M059J (cell line): ENCODE results near the gene PLXNB3. TPM values are rescaled to one million over a fixed set of nuclear protein-coding genes. Genes with fewer than 3 reads are reported as not detected.
"Not testable (repeated sequence)": the region's sequence is repeated elsewhere in the genome, so short reads cannot be mapped to it uniquely, and the experiment has no call there.

Experiments
- DNase-seq: peaks from one replicate; pipeline ENCODE4 v3.0.0-alpha.2; 2012; ENCODE audit warnings: low read depth
- total RNA-seq: library from RNA; depleted of rRNA; stranded (reverse); fragments of >200 nt; shearing (Covaris generic); gene quantifications from 2 replicates; pipeline ENCODE4 v1.2.3, GENCODE V29; 2014

Gene PLXNB3
- total RNA-seq, 1 experiment from 2014 or later = 2.2 TPM

- peak; percentile 79 for DNase-seq
These were observed 31.6 kb upstream of the PLXNB3 start for GRCh38 chrX:153732401-153732800.

- no peak for DNase-seq
These were observed 30.3 kb upstream of the PLXNB3 start for GRCh38 chrX:153733651-153734240.

- DNase-seq = no peak
These were observed 29.2 kb upstream of the PLXNB3 start for GRCh38 chrX:153734871-153735270.

DNA sequence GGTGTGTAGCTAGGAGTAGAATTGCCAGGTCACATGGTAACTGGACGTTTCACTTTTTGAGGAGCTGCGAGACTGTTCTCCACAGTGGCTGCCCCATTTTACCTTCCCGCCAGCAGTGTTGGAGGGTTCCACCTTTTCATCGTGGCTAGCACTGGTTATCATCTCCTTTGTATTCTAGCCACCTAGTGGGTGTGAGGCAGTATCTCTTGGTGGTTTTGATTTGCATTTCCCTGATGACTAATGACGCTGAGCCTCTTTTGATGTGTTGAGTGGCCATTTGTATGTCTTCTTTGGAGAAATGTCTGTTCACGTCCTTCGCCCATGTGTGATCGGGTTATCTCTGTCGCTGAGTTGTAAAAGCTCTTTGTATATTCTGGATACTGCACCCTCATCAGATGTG is 28.8 kb upstream of the PLXNB3 start:
- peak; percentile 35 for DNase-seq

DNA sequence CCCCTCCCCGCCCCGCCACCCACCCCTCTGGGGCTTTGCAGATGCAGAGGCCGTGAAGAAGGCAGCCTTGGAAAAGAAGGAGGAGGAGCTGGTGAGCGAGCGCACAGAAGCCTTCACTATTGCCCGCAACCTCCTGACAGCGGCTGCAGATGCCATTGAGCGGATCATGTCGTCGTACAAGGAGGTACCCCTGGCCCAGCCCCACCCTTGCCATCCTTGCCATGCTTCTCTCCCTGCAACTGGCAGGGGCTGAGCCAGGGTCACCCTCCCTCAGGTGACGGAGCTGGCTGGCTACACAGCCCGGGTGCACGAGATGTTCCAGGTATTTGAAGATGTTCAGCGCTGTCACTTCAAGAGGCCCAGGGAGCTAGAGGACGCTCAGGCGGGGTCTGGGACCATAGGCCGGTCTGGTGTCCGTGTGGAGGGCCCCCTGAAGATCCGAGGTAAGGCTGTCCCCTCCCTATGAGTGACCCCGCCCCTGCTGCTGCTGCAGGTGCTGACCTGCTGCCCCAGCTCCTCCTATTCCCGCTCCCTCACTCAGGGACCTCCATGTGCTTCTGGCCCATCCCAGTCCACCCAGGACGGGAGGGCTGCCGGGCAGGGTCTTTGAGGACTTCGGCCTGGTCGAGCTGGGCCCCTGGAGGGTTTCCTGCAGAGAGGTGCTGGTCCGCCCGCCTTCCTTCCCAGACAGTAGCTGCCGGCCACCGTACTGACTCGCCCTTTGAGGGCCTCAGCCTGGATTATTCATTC is 27.8 kb upstream of the PLXNB3 start:
- no peak for DNase-seq

DNA sequence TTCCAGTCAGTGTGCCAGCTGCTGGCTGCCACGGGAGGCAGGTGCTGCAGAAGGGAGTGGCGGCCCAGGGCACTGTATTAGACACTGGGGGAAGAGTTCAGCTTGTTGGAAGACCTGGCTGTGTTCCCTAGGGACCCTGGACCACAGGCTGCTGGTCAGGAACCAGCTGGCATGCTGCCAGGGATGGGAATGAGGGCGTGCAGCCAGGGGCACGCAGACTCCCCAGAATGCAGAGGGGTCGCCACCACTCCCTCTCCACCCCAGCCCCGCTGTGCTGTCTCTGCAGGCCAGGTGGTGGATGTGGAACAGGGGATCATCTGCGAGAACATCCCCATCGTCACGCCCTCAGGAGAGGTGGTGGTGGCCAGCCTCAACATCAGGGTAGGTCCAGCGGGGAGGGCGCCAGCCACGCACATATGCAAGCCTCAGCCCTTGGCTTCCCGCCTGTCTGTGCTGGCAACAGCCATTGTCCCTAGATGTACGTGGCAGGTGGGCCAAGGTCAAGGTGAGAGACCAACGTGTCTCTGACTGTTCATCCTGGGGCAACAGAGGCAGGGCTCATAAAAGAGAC is 27.1 kb upstream of the PLXNB3 start:
- DNase-seq = no peak

DNA sequence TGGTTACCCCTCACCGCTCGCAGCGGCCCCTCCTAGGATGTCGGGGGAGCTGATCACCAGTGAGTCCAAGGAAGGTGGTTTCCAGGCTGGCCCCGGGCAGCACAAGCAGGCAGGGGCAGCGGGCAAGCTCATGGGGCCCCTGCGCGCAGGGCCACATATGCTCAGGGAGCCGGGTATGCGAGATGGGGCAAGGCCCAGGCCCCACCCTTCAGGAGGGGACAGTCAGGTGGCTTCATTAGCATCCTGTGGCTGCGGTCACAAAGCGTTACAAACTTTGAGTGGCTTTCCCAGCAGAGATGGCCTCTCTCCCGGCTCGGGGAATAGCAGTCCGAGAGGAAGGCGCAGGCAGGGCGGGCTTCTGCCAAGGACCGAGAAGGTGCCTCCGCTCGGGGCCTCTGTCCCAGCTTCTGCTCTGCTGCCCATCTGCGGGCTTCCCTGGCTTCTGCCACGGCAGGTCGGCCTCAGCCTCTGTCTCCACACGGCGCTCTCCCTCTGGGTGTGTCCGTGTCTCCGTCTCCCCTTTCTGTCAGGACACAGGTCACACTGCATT is 25.9 kb upstream of the PLXNB3 start:
- no peak for DNase-seq

- no peak for DNase-seq
These were observed 24.1 kb upstream of the PLXNB3 start for GRCh38 chrX:153739754-153740486.

- DNase-seq = no peak
These were observed 23.3 kb upstream of the PLXNB3 start for GRCh38 chrX:153740631-153741222.

- no peak for DNase-seq
These were observed 22.6 kb upstream of the PLXNB3 start for GRCh38 chrX:153741446-153741845.

GRCh38 chrX:153742111-153742510 is 21.9 kb upstream of the PLXNB3 start:
- DNase-seq = not testable (repeated sequence)

DNA sequence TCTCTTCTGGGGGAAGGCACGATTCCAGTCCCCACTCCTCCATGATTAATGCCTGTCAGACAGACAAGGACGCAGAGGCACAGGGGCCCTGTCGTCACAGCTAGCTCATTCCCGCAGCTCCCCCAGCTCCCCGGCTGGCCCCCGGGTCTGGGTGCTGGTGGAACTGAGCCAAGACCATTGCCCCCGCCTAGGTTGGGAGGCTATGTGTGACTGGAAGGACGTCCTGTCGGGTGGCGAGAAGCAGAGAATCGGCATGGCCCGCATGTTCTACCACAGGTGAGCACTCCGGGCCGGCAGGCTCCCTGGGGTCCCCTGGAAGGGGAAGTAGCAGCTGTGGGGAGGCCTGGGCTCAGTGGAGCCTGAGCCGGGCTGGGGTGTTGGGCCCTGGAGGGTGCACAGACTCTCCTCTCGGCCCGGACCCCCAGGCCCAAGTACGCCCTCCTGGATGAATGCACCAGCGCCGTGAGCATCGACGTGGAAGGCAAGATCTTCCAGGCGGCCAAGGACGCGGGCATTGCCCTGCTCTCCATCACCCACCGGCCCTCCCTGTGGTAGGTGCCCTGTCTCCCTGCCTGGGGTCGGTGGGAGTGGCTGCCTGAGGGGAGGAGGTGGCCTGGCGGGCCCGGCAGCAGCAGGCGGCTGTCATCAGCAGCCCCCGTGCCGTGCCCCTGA is 21.1 kb upstream of the PLXNB3 start:
- DNase-seq = not testable (repeated sequence)

DNA sequence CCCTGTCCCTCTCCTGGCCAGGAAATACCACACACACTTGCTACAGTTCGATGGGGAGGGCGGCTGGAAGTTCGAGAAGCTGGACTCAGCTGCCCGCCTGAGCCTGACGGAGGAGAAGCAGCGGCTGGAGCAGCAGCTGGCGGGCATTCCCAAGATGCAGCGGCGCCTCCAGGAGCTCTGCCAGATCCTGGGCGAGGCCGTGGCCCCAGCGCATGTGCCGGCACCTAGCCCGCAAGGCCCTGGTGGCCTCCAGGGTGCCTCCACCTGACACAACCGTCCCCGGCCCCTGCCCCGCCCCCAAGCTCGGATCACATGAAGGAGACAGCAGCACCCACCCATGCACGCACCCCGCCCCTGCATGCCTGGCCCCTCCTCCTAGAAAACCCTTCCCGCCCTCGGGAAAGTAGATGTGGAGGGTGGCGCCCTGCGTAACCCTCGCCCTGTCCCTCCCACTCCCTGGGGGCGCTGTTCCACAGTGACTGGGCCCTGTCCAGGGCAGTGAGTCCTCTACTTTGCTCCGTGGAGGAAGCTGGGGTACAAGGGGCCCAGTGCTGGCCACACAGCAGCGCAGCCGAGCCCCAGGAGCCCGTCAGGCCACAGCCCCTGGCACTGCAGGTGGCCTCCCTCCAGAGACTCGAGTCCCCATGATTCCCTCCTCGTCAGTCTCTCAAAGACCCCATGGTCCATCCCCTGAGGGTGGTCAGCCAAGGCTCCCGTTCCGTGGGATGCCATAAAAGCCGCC is 20.4 kb upstream of the PLXNB3 start:
- not testable (repeated sequence) for DNase-seq

DNA sequence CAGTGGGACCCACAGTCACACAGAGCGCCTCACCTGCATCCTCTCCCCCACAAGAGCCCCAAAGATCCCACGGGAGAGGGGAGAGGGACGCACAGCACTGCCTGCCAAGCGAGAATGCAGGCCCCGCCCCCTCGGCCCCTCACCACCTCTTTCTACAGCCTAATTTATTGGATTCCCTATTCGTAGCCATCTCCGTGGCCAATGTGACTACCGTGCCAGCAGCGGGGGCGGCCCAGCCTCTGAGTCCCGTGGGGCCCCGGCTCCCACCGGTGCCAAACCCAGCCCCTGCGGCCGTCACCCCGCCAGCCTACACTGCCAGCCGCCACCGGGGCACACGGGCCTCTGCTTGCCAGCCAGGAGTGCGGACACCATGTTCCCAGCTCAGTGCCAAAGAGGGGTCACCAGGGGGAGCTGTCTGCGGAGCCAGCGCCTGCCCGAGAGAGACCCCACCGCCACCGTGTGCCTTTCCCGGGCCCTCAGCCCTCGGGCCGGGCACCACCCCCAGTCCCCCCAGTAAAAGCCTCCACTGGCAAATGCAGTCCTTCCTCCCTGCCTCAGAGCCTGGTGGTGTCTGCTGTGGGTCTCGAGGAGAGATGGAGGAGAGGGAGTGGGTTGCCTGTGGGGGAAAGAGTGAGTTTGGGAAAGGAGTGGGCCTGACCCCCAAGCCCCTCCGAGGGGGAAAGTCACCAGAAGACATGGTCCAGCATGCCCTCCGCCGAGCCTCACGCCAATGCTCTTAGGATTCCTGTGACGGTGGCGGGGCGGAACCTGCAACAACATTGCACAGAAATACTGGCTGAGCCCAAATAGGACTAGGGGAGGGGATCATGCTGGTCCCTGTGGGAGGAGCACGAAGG is 19.6 kb upstream of the PLXNB3 start:
- DNase-seq = no peak

GRCh38 chrX:153745067-153745433 is 19.0 kb upstream of the PLXNB3 start:
- DNase-seq = not testable (repeated sequence)

- no peak for DNase-seq
These were observed 17.7 kb upstream of the PLXNB3 start for GRCh38 chrX:153746359-153746758.

DNA sequence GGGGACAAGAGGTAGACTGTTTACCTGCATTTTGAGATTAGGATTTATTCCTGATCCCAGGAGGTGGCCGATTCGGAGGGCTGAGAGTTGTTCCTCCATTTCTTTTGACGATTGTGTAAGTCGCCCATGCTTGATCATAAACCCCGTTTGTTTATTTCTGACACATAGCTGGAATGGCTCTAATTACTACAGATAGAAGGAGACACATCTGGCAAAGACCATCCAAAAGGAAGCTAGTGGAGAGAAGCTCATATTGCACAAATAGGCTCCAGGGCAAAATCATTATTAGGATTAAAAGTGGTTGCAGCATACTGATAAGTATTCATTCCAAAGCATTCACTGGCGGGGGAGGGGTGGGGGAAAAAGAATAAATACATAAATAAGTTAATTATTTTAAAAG is 17.1 kb upstream of the PLXNB3 start:
- DNase-seq = not testable (repeated sequence)

DNA sequence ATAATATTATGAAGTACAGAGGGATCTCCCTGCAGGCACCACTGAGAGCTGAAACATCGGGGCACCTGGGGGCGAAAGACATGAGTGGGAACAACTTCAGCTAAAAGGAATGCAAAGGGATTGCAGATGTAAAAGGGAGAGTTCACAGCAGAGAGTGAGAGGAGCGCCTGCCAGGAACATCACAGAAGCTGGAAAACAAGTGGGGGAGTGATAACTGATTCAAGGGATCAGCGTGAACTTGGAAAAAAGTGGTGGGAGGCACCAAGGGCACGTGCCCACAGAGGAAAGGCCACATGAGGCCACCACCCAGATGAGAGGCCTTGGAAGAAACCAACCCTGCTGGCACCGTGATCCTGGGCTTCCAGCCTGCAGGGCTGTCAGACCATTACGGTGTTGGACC is 15.0 kb upstream of the PLXNB3 start:
- DNase-seq = not testable (repeated sequence)

GRCh38 chrX:153750127-153750774 is 13.8 kb upstream of the PLXNB3 start:
- no peak for DNase-seq
